Measurements from ENCODE around the gene GLT6D1. TPM values are rescaled to one million over a fixed set of nuclear protein-coding genes. Genes with fewer than 3 reads are reported as not detected.

The GLT6D1 gene
- total and polyA plus RNA-seq, 4 experiments from 2014 or later, result not detected

- no peaks in the 10 kb centered on the region for H3K36me3 ChIP-seq (ENCODE audit: insufficient read depth, low read length)
- intact Hi-C loops (cut with micrococcal nuclease), result no loop called here
- no peaks in the 10 kb centered on the region for H3K9me3 Mint-ChIP-seq
- H3K36me3 Mint-ChIP-seq, result no peaks in the 10 kb centered on the region
- no peaks in the 10 kb centered on the region for H3K4me1 Mint-ChIP-seq
- H3K9me3 ChIP-seq (ENCODE audit: control insufficient read depth in 1 of 2, low read length in 2 of 2), result no peaks in the 10 kb centered on the region
- H3K27me3 Mint-ChIP-seq, result peaks cover 3 to 18% of the 10 kb centered on the region in 2 donors
- H3K4me3 ChIP-seq (ENCODE audit: low read length in 2 of 2), result no peak overlapping the region
- ChIA-PET POLR2A (ENCODE audit: partially characterized antibody) (no interaction called here), CTCF (ENCODE audit: partially characterized antibody) (no interaction called here)
- H3K27me3 ChIP-seq (ENCODE audit: insufficient read depth, low read length), result no peaks in the 10 kb centered on the region
- no peak overlapping the region for H3K27ac ChIP-seq (ENCODE audit: low read depth, low read length)
- no peak for DNase-seq
- no peaks in the 10 kb centered on the region for H3K4me1 ChIP-seq (ENCODE audit: insufficient read depth, low read length)
- H3K4me3 Mint-ChIP-seq, result no peak overlapping the region
- no peak overlapping the region for H3K27ac Mint-ChIP-seq
Measured at GRCh38 chr9:135588371-135588770, 51.0 kb downstream of the GLT6D1 start.

GRCh38 chr9:135587658-135588057 is 51.7 kb downstream of the GLT6D1 start:
- no peaks in the 10 kb centered on the region for H3K27me3 ChIP-seq (ENCODE audit: insufficient read depth, low read length)
- no peak for DNase-seq

GRCh38 chr9:135586601-135587109 is 52.7 kb downstream of the GLT6D1 start:
- Histone ChIP-seq H3K27me3 (ENCODE audit: insufficient read depth, low read length) (no peaks in the 10 kb centered on the region), H3K9me3 (ENCODE audit: control insufficient read depth in 1 of 2, low read length in 2 of 2) (no peaks in the 10 kb centered on the region), H3K4me1 (ENCODE audit: insufficient read depth, low read length) (no peaks in the 10 kb centered on the region), H3K36me3 (ENCODE audit: insufficient read depth, low read length) (no peaks in the 10 kb centered on the region), H3K27ac (ENCODE audit: low read depth, low read length) (no peak overlapping the region), H3K4me3 (ENCODE audit: low read length in 2 of 2) (no peak overlapping the region)
- CTCF ChIA-PET (ENCODE audit: partially characterized antibody), result no interaction called here
- POLR2A ChIA-PET (ENCODE audit: partially characterized antibody), result no interaction called here
- H3K9me3 Mint-ChIP-seq, result no peaks in the 10 kb centered on the region
- H3K4me3 Mint-ChIP-seq, result peak overlapping the region in 1 of 8 donors; percentile 22
- H3K27ac Mint-ChIP-seq, result no peak overlapping the region
- no peaks in the 10 kb centered on the region for H3K36me3 Mint-ChIP-seq
- no peak for DNase-seq
- no peaks in the 10 kb centered on the region for H3K4me1 Mint-ChIP-seq
- peaks cover 4 to 19% of the 10 kb centered on the region in 2 donors for H3K27me3 Mint-ChIP-seq
- intact Hi-C loops (cut with micrococcal nuclease), result no loop called here

More at GRCh38 chr9:135587658-135588057, 51.7 kb downstream of the GLT6D1 start:
- Histone ChIP-seq H3K9me3 (ENCODE audit: control insufficient read depth in 1 of 2, low read length in 2 of 2) (no peaks in the 10 kb centered on the region), H3K4me3 (ENCODE audit: low read length in 2 of 2) (no peak overlapping the region), H3K27ac (ENCODE audit: low read depth, low read length) (no peak overlapping the region), H3K36me3 (ENCODE audit: insufficient read depth, low read length) (no peaks in the 10 kb centered on the region), H3K4me1 (ENCODE audit: insufficient read depth, low read length) (no peaks in the 10 kb centered on the region)
- H3K27me3 Mint-ChIP-seq, result peaks cover 4 to 17% of the 10 kb centered on the region in 2 donors
- no peak overlapping the region for H3K27ac Mint-ChIP-seq
- intact Hi-C loops (cut with micrococcal nuclease), result no loop called here
- no peaks in the 10 kb centered on the region for H3K36me3 Mint-ChIP-seq
- no peaks in the 10 kb centered on the region for H3K4me1 Mint-ChIP-seq
- CTCF ChIA-PET (ENCODE audit: partially characterized antibody), result no interaction called here
- no peak overlapping the region for H3K4me3 Mint-ChIP-seq
- POLR2A ChIA-PET (ENCODE audit: partially characterized antibody), result no interaction called here
- no peaks in the 10 kb centered on the region for H3K9me3 Mint-ChIP-seq

- no peak overlapping the region for H3K4me3 ChIP-seq (ENCODE audit: low read length in 2 of 2)
- intact Hi-C loops (cut with micrococcal nuclease), result no loop called here
- no peak for DNase-seq
- Mint-ChIP-seq H3K4me3 (no peak overlapping the region), H3K9me3 (no peaks in the 10 kb centered on the region), H3K27me3 (peaks cover 3 to 18% of the 10 kb centered on the region in 2 donors), H3K4me1 (no peaks in the 10 kb centered on the region), H3K36me3 (no peaks in the 10 kb centered on the region), H3K27ac (no peak overlapping the region)
- H3K27me3 ChIP-seq (ENCODE audit: insufficient read depth, low read length), result no peaks in the 10 kb centered on the region
- H3K27ac ChIP-seq (ENCODE audit: low read depth, low read length), result no peak overlapping the region
- CTCF ChIA-PET (ENCODE audit: partially characterized antibody), result no interaction called here
- no peaks in the 10 kb centered on the region for H3K4me1 ChIP-seq (ENCODE audit: insufficient read depth, low read length)
- H3K9me3 ChIP-seq (ENCODE audit: control insufficient read depth in 1 of 2, low read length in 2 of 2), result no peaks in the 10 kb centered on the region
- no peaks in the 10 kb centered on the region for H3K36me3 ChIP-seq (ENCODE audit: insufficient read depth, low read length)
- POLR2A ChIA-PET (ENCODE audit: partially characterized antibody), result no interaction called here
Measured at GRCh38 chr9:135584934-135585333, 54.4 kb downstream of the GLT6D1 start.

GRCh38 chr9:135584371-135584770 is 55.0 kb downstream of the GLT6D1 start:
- ChIA-PET CTCF (ENCODE audit: partially characterized antibody) (no interaction called here), POLR2A (ENCODE audit: partially characterized antibody) (no interaction called here)
- no peak overlapping the region for H3K27ac ChIP-seq (ENCODE audit: low read depth, low read length)
- no peaks in the 10 kb centered on the region for H3K4me1 ChIP-seq (ENCODE audit: insufficient read depth, low read length)
- H3K9me3 ChIP-seq (ENCODE audit: control insufficient read depth in 1 of 2, low read length in 2 of 2), result no peaks in the 10 kb centered on the region
- no peak for DNase-seq
- no peaks in the 10 kb centered on the region for H3K36me3 Mint-ChIP-seq
- no peak overlapping the region for H3K4me3 ChIP-seq (ENCODE audit: low read length in 2 of 2)
- no peaks in the 10 kb centered on the region for H3K27me3 ChIP-seq (ENCODE audit: insufficient read depth, low read length)
- H3K4me1 Mint-ChIP-seq, result no peaks in the 10 kb centered on the region
- peaks cover 3 to 14% of the 10 kb centered on the region in 2 donors for H3K27me3 Mint-ChIP-seq
- H3K36me3 ChIP-seq (ENCODE audit: insufficient read depth, low read length), result no peaks in the 10 kb centered on the region
- H3K27ac Mint-ChIP-seq, result no peak overlapping the region
- H3K9me3 Mint-ChIP-seq, result no peaks in the 10 kb centered on the region
- intact Hi-C loops (cut with micrococcal nuclease), result no loop called here
- no peak overlapping the region for H3K4me3 Mint-ChIP-seq

- Histone ChIP-seq H3K27ac (ENCODE audit: low read depth, low read length) (no peak overlapping the region), H3K4me3 (ENCODE audit: low read length in 2 of 2) (no peak overlapping the region), H3K9me3 (ENCODE audit: control insufficient read depth in 1 of 2, low read length in 2 of 2) (no peaks in the 10 kb centered on the region), H3K27me3 (ENCODE audit: insufficient read depth, low read length) (no peaks in the 10 kb centered on the region), H3K4me1 (ENCODE audit: insufficient read depth, low read length) (no peaks in the 10 kb centered on the region), H3K36me3 (ENCODE audit: insufficient read depth, low read length) (no peaks in the 10 kb centered on the region)
- ChIA-PET CTCF (ENCODE audit: partially characterized antibody) (no interaction called here), POLR2A (ENCODE audit: partially characterized antibody) (no interaction called here)
- Mint-ChIP-seq H3K36me3 (no peaks in the 10 kb centered on the region), H3K4me3 (no peak overlapping the region), H3K27me3 (peaks cover 3 to 14% of the 10 kb centered on the region in 2 donors), H3K27ac (no peak overlapping the region), H3K9me3 (no peaks in the 10 kb centered on the region), H3K4me1 (no peaks in the 10 kb centered on the region)
- no peak for DNase-seq
- intact Hi-C loops (cut with micrococcal nuclease), result no loop called here
Measured at GRCh38 chr9:135583688-135584011, 55.7 kb downstream of the GLT6D1 start.

- ChIA-PET CTCF (ENCODE audit: partially characterized antibody) (no interaction called here), POLR2A (ENCODE audit: partially characterized antibody) (no interaction called here)
- Histone ChIP-seq H3K9me3 (ENCODE audit: control insufficient read depth in 1 of 2, low read length in 2 of 2) (no peaks in the 10 kb centered on the region), H3K27ac (ENCODE audit: low read depth, low read length) (no peak overlapping the region), H3K27me3 (ENCODE audit: insufficient read depth, low read length) (no peaks in the 10 kb centered on the region), H3K4me3 (ENCODE audit: low read length in 2 of 2) (no peak overlapping the region), H3K36me3 (ENCODE audit: insufficient read depth, low read length) (no peaks in the 10 kb centered on the region), H3K4me1 (ENCODE audit: insufficient read depth, low read length) (no peaks in the 10 kb centered on the region)
- Mint-ChIP-seq H3K27ac (no peak overlapping the region), H3K36me3 (no peaks in the 10 kb centered on the region), H3K27me3 (peaks cover 3 to 14% of the 10 kb centered on the region in 2 donors), H3K9me3 (no peaks in the 10 kb centered on the region), H3K4me1 (no peaks in the 10 kb centered on the region), H3K4me3 (no peak overlapping the region)
- DNase-seq, result no peak
- intact Hi-C loops (cut with micrococcal nuclease), result no loop called here
Measured at GRCh38 chr9:135582966-135583687, 56.2 kb downstream of the GLT6D1 start.

Measured in CD4-positive, alpha-beta memory T cell (primary cell).